Activated CD4-positive, alpha-beta T cell treated with anti-CD3 and anti-CD28 coated beads for 36 hours (primary cell): ENCODE data around the gene CCDC51. TPM values are rescaled to one million over a fixed set of nuclear protein-coding genes. Genes with fewer than 3 reads are reported as not detected.
A peak's percentile ranks its signal among the peaks of the same experiment; 100 is the strongest.
"Not testable (repeated sequence)": the region's sequence is repeated elsewhere in the genome, so short reads cannot be mapped to it uniquely, and the experiment has no call there.

Experiments
- ATAC-seq: fragments of 200-7000 bp; cut with Tn5 transposase; one replicate; pipeline ENCODE4 v1.10.0; 2021; ENCODE audit warnings: mild to moderate bottlenecking, moderate library complexity
- CTCF ChIA-PET: fragments of 350-600 bp; sonication (Branson Sonifier 250); formaldehyde crosslinking; loops from one replicate; lab custom pipeline; 2021; ENCODE audit warnings: antibody characterized with exemption; lab: Charles Lee
- POLR2A ChIA-PET: fragments of 350-600 bp; sonication (Branson Sonifier 250); formaldehyde crosslinking; loops from one replicate; lab custom pipeline; 2021; ENCODE audit warnings: antibody characterized with exemption, inconsistent platforms; lab: Charles Lee
- DNase-seq: peaks from one replicate; pipeline ENCODE4 v3.0.0-alpha.2; 2020
- H3K27ac Mint-ChIP-seq: one replicate; pipeline ENCODE4 v1.8.0; 2021; ENCODE audit warnings: mixed read lengths
- H3K27me3 Mint-ChIP-seq: one replicate; pipeline ENCODE4 v1.8.0; 2021; ENCODE audit warnings: mixed read lengths
- H3K36me3 Mint-ChIP-seq: one replicate; pipeline ENCODE4 v1.8.0; 2021; ENCODE audit warnings: low read depth, mixed read lengths
- H3K4me1 Mint-ChIP-seq: one replicate; pipeline ENCODE4 v1.8.0; 2021; ENCODE audit warnings: mixed read lengths
- H3K4me3 Mint-ChIP-seq: one replicate; pipeline ENCODE4 v1.8.0; 2021; ENCODE audit warnings: mild to moderate bottlenecking, moderate library complexity, mixed read lengths
- H3K9me3 Mint-ChIP-seq: one replicate; pipeline ENCODE4 v1.8.0; 2021; ENCODE audit warnings: low read depth, mixed read lengths
- intact Hi-C, 2 experiments: fragments of 100-400 bp; cut with DNase I in 1 of 2; cut with micrococcal nuclease in 1 of 2; formaldehyde crosslinking; loops; one replicate each; pipeline versions ENCODE4 v1.14.2 to v1.15.1; 2022 to 2024; cut with DNase I, micrococcal nuclease
- total RNA-seq, 2 experiments: library from RNA; stranded (reverse); gene quantifications; one replicate each; pipeline ENCODE4 v1.2.3, GENCODE V29; 2021

CCDC51 gene
- total RNA-seq, result 10 to 100 TPM; 17.5 to 25.0 TPM

- Mint-ChIP-seq H3K9me3 (no peaks in the 10 kb centered on the region), H3K36me3 (peaks cover 36% of the 10 kb centered on the region), H3K4me1 (peaks cover 29% of the 10 kb centered on the region), H3K27ac (peak within 1 kb of the TSS; percentile 98), H3K4me3 (peak within 1 kb of the TSS; percentile 92), H3K27me3 (no peaks in the 10 kb centered on the region)
- ATAC-seq (peak; percentile 97), DNase-seq (peak; percentile 99)
- ChIA-PET CTCF (interaction anchor here (0.6 to 3.4 kb wide), 21 partner anchors 13 to 519 kb away, joined by 3 to 31 read pairs (median 3); partner anchors contain the start of genes CELSR3 and PFKFB4), POLR2A (interaction anchor here (0.5 to 1.6 kb wide), 9 partner anchors 17 to 252 kb away, joined by 3 to 5 read pairs (median 4); partner anchors contain the start of genes CDC25A and SLC26A6)
- intact Hi-C loops, result loop anchor here (1.0 to 10.0 kb wide), 14 partner anchors 11 to 637 kb away; partner anchors contain the start of genes ARIH2 (in 1 of the 2), CDC25A (in 1 of the 2), DHX30 (in 1 of the 2) and NME6 (in 1 of the 2)
Measured at GRCh38 chr3:48439820-48440589, at the start of gene CCDC51, which contains the start of gene TMA7. CCDC51 (minus strand) TSS chr3:48440119; CDS start chr3:48435128, 4,991 bp downstream. TMA7 (plus strand) TSS chr3:48440257; CDS start chr3:48440297, 40 bp downstream.

DNA sequence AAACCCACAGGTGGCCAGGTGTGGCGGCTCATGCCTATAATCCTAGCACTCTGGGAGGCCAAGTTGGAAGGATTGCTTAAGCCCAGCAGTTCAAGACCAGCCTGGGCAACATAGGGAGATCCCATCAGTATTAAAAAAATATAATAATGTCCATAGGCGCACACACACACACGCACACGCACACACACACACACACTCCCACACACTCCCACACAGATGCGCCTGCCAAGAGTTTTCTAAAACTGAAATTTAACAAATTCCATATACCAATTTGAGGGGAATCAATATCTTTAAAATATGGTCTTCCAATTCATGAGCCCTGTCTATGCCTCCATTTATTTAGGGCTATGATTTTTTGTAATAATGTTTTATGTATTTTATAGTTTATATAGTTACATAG lies 47.0 kb upstream of the CCDC51 start:
- DNase-seq (no peak), ATAC-seq (no peak)
- Mint-ChIP-seq H3K27me3 (no peaks in the 10 kb centered on the region), H3K36me3 (no peaks in the 10 kb centered on the region), H3K9me3 (no peaks in the 10 kb centered on the region), H3K4me3 (no peak overlapping the region), H3K4me1 (no peaks in the 10 kb centered on the region), H3K27ac (no peak overlapping the region)
- POLR2A ChIA-PET, result no interaction called here
- CTCF ChIA-PET, result no interaction called here
- intact Hi-C loops, result no loop called here

DNA sequence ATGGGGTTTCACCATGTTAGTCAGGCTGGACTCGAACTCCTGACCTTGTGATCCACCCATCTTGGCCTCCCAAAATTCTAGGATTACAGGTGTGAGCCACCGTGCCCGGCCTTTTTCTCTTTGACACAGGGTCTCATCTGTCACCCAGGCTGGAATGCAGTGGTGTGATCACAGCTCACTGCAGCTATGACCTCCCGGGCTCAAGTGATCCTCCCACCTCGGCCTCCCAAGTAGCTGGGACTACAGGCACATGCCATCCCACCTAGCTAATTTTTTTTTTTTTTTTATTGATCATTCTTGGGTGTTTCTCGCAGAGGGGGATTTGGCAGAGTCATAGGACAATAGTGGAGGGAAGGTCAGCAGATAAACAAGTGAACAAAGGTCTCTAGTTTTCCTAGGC lies 42.9 kb upstream of the CCDC51 start:
- intact Hi-C loops, H3K9me3 Mint-ChIP-seq, POLR2A ChIA-PET, H3K36me3 Mint-ChIP-seq, DNase-seq, ATAC-seq, H3K27ac Mint-ChIP-seq, H3K4me3 Mint-ChIP-seq, H3K27me3 Mint-ChIP-seq: not testable (repeated sequence)
- H3K4me1 Mint-ChIP-seq, result peaks cover 21% of the 10 kb centered on the region
- CTCF ChIA-PET, result interaction anchor here (1.8 kb wide), 1 partner anchor 46 kb away, joined by 4 read pairs; no protein-coding TSS in a partner anchor

- H3K4me3 Mint-ChIP-seq, ATAC-seq, intact Hi-C loops, H3K36me3 Mint-ChIP-seq, H3K9me3 Mint-ChIP-seq, DNase-seq, POLR2A ChIA-PET, H3K27me3 Mint-ChIP-seq, H3K27ac Mint-ChIP-seq: not testable (repeated sequence)
- H3K4me1 Mint-ChIP-seq, result peaks cover 27% of the 10 kb centered on the region
- CTCF ChIA-PET, result interaction anchor here (0.6 kb wide), 1 partner anchor 1284 kb away, joined by 3 read pairs; no protein-coding TSS in a partner anchor
Measured at GRCh38 chr3:48480891-48481290, 41.0 kb upstream of the CCDC51 start.

DNA sequence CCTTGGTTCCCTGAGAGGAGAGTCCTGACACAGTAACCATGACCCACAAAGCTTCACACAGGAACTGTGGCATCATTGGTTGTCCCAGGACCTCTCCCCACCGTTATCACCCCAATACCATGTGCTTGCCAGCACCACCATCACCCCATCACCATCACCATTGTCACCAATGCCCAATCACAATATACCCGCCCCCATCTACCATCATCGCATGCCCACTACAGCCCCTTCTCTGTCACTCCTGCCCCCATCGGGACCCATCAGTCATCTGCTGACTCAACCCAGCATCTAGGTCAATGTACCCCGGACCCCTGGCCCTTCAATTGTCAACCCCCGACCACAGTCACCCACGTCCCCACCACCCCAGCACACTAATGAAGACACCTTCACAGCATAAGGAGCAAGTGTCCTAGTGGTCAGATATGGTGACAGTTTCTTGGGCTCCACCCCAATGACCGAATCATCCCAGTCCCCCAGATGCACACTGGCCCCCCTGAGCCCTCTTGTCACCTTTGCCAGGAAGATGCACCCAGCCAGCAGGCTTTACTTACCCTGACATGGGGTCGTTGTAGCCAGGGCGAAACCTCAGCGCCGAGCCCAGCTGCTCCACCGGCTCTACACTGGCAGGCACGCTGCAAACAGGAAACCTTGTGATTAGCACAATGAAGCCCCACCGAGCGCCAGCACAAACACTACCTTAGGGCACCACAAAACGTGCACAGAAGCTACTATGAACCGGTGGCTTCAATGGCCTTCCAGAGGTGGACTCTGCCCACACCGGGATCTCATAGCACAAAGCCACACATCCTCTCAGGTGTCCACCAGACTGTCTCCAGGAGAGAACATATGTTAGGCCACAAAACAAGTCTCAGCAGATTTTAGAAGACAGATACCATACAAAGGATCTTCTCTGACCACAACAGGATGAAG lies 39.0 kb upstream of the CCDC51 start:
- ChIA-PET POLR2A (no interaction called here), CTCF (no interaction called here)
- Mint-ChIP-seq H3K4me3 (peak overlapping the region; percentile 60), H3K27me3 (no peaks in the 10 kb centered on the region), H3K27ac (peak overlapping the region; percentile 82), H3K9me3 (no peaks in the 10 kb centered on the region), H3K36me3 (peaks cover 6% of the 10 kb centered on the region), H3K4me1 (peaks cover 31% of the 10 kb centered on the region)
- peak; percentile 79 for ATAC-seq
- intact Hi-C loops, result no loop called here
- peak; percentile 71 for DNase-seq

DNA sequence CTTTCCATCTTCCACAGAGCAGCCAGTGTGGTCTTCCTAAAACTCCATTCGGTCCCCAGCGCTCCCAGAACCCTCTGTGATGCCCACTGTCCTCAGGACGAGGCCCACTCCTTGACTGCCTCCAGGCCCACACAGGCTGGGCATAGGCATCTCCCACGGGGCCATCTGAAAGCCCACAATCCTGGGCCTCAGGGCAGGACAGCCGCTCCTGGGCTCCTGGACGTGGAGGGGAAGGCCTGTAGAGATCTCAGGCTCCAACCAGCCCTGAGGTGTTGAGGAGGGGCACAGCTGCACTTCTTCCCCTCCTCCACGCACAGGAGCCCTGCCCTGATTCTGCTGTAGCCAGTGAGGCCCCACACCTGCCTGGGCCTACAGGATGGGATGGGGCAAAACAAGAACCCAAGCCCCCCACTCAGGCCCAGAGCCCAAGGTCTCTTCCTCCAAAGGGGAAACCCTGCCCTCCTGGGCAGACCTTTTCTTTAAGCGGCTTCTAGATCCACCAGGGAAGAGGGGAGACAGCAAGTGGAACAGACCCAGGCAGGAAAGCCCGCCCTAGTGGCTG lies 38.1 kb upstream of the CCDC51 start:
- Mint-ChIP-seq H3K9me3 (no peaks in the 10 kb centered on the region), H3K4me1 (peaks cover 39% of the 10 kb centered on the region), H3K27ac (peak overlapping the region; percentile 82), H3K4me3 (peak overlapping the region; percentile 60), H3K27me3 (no peaks in the 10 kb centered on the region), H3K36me3 (peaks cover 6% of the 10 kb centered on the region)
- intact Hi-C loops, result no loop called here
- ChIA-PET CTCF (no interaction called here), POLR2A (no interaction called here)
- DNase-seq (no peak), ATAC-seq (no peak)

GRCh38 chr3:48476426-48477053 lies 36.6 kb upstream of the CCDC51 start:
- H3K4me3 Mint-ChIP-seq, result no peak overlapping the region
- H3K36me3 Mint-ChIP-seq, result peaks cover 6% of the 10 kb centered on the region
- ChIA-PET CTCF (interaction anchor here (0.7 kb wide), 2 partner anchors 45 to 512 kb away, joined by 3 read pairs; no protein-coding TSS in a partner anchor), POLR2A (interaction anchor here (0.5 to 0.6 kb wide), 2 partner anchors 511 to 697 kb away, joined by 3 to 8 read pairs; no protein-coding TSS in a partner anchor)
- H3K4me1 Mint-ChIP-seq, result peaks cover 39% of the 10 kb centered on the region
- DNase-seq, result no peak
- intact Hi-C loops, result no loop called here
- H3K9me3 Mint-ChIP-seq, result no peaks in the 10 kb centered on the region
- H3K27ac Mint-ChIP-seq, result peak overlapping the region; percentile 19
- H3K27me3 Mint-ChIP-seq, result no peaks in the 10 kb centered on the region
- no peak for ATAC-seq

- H3K4me1 Mint-ChIP-seq, result peaks cover 46% of the 10 kb centered on the region
- POLR2A ChIA-PET, result no interaction called here
- intact Hi-C loops, result no loop called here
- no peaks in the 10 kb centered on the region for H3K9me3 Mint-ChIP-seq
- H3K27me3 Mint-ChIP-seq, result no peaks in the 10 kb centered on the region
- CTCF ChIA-PET, result interaction anchor here (4.2 kb wide), 1 partner anchor 83 kb away, joined by 24 read pairs; the partner anchor contains the start of gene PFKFB4
- H3K36me3 Mint-ChIP-seq, result peaks cover 6% of the 10 kb centered on the region
- ATAC-seq (no peak), DNase-seq (no peak)
- peak overlapping the region; percentile 77 for H3K27ac Mint-ChIP-seq
- no peak overlapping the region for H3K4me3 Mint-ChIP-seq
Measured at GRCh38 chr3:48475188-48475587, 35.3 kb upstream of the CCDC51 start.

DNA sequence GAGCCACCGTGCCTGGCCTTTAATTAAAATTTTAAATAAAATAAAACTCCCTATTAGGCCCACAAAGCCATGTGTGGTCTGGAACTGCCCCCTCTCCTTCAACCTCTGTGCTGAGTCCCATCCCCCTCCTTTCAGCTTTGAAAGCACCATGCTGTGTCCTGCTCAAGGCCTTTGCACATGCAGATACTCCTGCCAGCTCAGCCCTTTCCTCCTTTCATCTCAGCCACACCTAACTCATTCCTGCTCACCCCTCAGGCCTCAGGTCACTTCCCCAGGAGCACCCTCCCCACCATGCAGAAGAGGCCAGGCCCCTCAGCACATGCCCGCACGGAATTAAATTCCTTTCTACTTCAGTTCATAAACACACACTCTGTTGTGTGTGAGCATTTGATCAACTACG lies 34.7 kb upstream of the CCDC51 start:
- Mint-ChIP-seq H3K27ac (peak overlapping the region; percentile 77), H3K9me3 (no peaks in the 10 kb centered on the region), H3K27me3 (no peaks in the 10 kb centered on the region), H3K36me3 (peaks cover 8% of the 10 kb centered on the region), H3K4me1 (peaks cover 49% of the 10 kb centered on the region), H3K4me3 (no peak overlapping the region)
- no peak for DNase-seq
- ChIA-PET CTCF (interaction anchor here (1.2 to 4.2 kb wide), 3 partner anchors 39 to 83 kb away, joined by 3 to 24 read pairs (median 24); partner anchors contain the start of gene PFKFB4), POLR2A (no interaction called here)
- ATAC-seq, result no peak
- intact Hi-C loops, result loop anchor here in 1 of 2 experiments (5.0 kb wide), 3 partner anchors 533 to 1092 kb away; partner anchors contain the start of genes PTPN23, SMARCC1 and WDR6

DNA sequence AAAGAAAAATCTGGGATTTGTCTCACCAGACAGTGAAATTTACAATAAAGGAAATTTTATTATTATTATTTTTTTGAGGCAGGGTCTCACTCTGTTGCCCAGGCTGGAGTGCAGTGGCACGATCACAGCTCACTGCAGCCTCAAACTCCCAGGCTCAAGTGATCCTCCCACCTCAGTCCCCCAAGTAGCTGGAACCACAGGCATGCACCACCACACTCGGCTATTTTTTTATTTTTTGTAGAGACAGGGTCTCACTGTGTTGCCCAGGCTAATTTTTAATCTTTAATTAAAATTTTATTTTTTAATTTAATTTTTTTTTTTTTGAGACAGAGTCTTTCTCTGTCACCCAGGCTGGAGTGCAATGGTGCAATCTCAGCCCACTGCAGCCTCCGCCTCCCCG lies 34.1 kb upstream of the CCDC51 start:
- CTCF ChIA-PET, result interaction anchor here (0.7 to 4.2 kb wide), 13 partner anchors 11 to 205 kb away, joined by 3 to 24 read pairs (median 3); partner anchors contain the start of genes ATRIP, PFKFB4 and SLC26A6
- Mint-ChIP-seq H3K36me3 (peaks cover 12% of the 10 kb centered on the region), H3K27ac (peak overlapping the region; percentile 93), H3K4me1 (peaks cover 49% of the 10 kb centered on the region)
- intact Hi-C loops, result loop anchor here in 1 of 2 experiments (5.0 kb wide), 3 partner anchors 533 to 1092 kb away; partner anchors contain the start of genes PTPN23, SMARCC1 and WDR6
- H3K9me3 Mint-ChIP-seq, POLR2A ChIA-PET, ATAC-seq, H3K4me3 Mint-ChIP-seq, H3K27me3 Mint-ChIP-seq, DNase-seq: not testable (repeated sequence)
